ENCODE measurements around the gene LIMA1. TPM values are rescaled to one million over a fixed set of nuclear protein-coding genes. Genes with fewer than 3 reads are reported as not detected.

The LIMA1 gene
- total RNA-seq, 1 donor from 2014 or later, result 40.9 TPM

- Mint-ChIP-seq H3K4me1 (ENCODE audit: low read depth) (peaks cover 20% of the 10 kb centered on the region), H3K27me3 (no peaks in the 10 kb centered on the region)
Observed at GRCh38 chr12:50147281-50147680, 136.0 kb downstream of the LIMA1 start.

GRCh38 chr12:50145439-50145838, 137.9 kb downstream of the LIMA1 start:
- no peaks in the 10 kb centered on the region for H3K9me3 Mint-ChIP-seq (ENCODE audit: low read depth)

More at GRCh38 chr12:50147281-50147680, 136.0 kb downstream of the LIMA1 start:
- no peak for TF ChIP-seq CTCF (IDR thresholded peaks at IDR 0.05; ENCODE audit: unreplicated experiment)
- Mint-ChIP-seq H3K9me3 (ENCODE audit: low read depth) (no peaks in the 10 kb centered on the region), H3K4me3 (ENCODE audit: low read depth) (no peak overlapping the region), H3K36me3 (ENCODE audit: insufficient read depth) (peaks cover 3% of the 10 kb centered on the region), H3K27ac (no peak overlapping the region)
- DNase-seq (ENCODE audit: low spot score, unreplicated experiment), result no peak

GRCh38 chr12:50142993-50143392, 140.3 kb downstream of the LIMA1 start:
- no peak for TF ChIP-seq CTCF (IDR thresholded peaks at IDR 0.05; ENCODE audit: unreplicated experiment)
- Mint-ChIP-seq H3K27ac (peak overlapping the region; percentile 92), H3K27me3 (no peaks in the 10 kb centered on the region), H3K9me3 (ENCODE audit: low read depth) (no peaks in the 10 kb centered on the region), H3K4me1 (ENCODE audit: low read depth) (peaks cover 20% of the 10 kb centered on the region), H3K36me3 (ENCODE audit: insufficient read depth) (peaks cover 14% of the 10 kb centered on the region), H3K4me3 (ENCODE audit: low read depth) (no peak overlapping the region)
- DNase-seq (ENCODE audit: low spot score, unreplicated experiment), result no peak

More at GRCh38 chr12:50145439-50145838, 137.9 kb downstream of the LIMA1 start:
- Mint-ChIP-seq H3K4me3 (ENCODE audit: low read depth) (no peak overlapping the region), H3K27ac (no peak overlapping the region), H3K27me3 (no peaks in the 10 kb centered on the region), H3K4me1 (ENCODE audit: low read depth) (peaks cover 20% of the 10 kb centered on the region), H3K36me3 (ENCODE audit: insufficient read depth) (peaks cover 11% of the 10 kb centered on the region)
- no peak for DNase-seq (ENCODE audit: low spot score, unreplicated experiment)
- TF ChIP-seq CTCF (IDR thresholded peaks at IDR 0.05; ENCODE audit: unreplicated experiment), result no peak

- DNase-seq (ENCODE audit: low spot score, unreplicated experiment), result no peak
- Mint-ChIP-seq H3K4me1 (ENCODE audit: low read depth) (no peaks in the 10 kb centered on the region), H3K36me3 (ENCODE audit: insufficient read depth) (peaks cover 23% of the 10 kb centered on the region), H3K9me3 (ENCODE audit: low read depth) (no peaks in the 10 kb centered on the region), H3K4me3 (ENCODE audit: low read depth) (no peak overlapping the region), H3K27me3 (no peaks in the 10 kb centered on the region), H3K27ac (no peak overlapping the region)
- peak; percentile 78 for TF ChIP-seq CTCF (IDR thresholded peaks at IDR 0.05; ENCODE audit: unreplicated experiment)
Observed at GRCh38 chr12:50132505-50133135, 150.7 kb downstream of the LIMA1 start.

DNA sequence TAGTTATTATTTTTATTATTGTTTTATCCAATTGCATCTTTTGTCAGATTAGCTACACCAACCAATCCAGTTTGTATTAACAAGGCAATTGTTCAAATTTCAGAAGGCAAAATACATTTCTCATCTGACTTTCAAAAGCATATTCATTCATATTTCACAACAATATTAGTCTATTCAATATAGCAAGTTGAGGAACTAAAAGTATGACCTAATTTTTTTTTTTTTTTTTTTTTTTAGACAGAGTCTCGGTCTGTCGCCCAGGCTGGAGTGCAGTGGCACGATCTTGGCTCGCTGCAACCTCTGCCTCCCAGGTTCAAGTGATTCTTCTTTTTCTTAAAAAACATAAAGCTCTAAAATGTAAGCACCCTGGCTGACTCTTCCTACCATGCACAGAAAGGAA, 154.0 kb downstream of the LIMA1 start:
- Mint-ChIP-seq H3K27me3 (no peaks in the 10 kb centered on the region), H3K4me3 (ENCODE audit: low read depth) (no peak overlapping the region), H3K9me3 (ENCODE audit: low read depth) (no peaks in the 10 kb centered on the region), H3K27ac (no peak overlapping the region), H3K36me3 (ENCODE audit: insufficient read depth) (peaks cover 23% of the 10 kb centered on the region), H3K4me1 (ENCODE audit: low read depth) (peaks cover 4% of the 10 kb centered on the region)
- DNase-seq (ENCODE audit: low spot score, unreplicated experiment), result no peak
- TF ChIP-seq CTCF (IDR thresholded peaks at IDR 0.05; ENCODE audit: unreplicated experiment), result no peak
